WTC11 (cell line): ENCODE results near the gene APOBEC3C. TPM values are rescaled to one million over a fixed set of nuclear protein-coding genes. Genes with fewer than 3 reads are reported as not detected.

Experiments used
- ATAC-seq: fragments of 200-7000 bp; cut with Tn5 transposase; 2 replicates; pipeline ENCODE4 v1.10.0; 2021; ENCODE audit warnings: mild to moderate bottlenecking, moderate library complexity
- CTCF ChIA-PET: fragments of 300-600 bp; sonication (Branson Sonifier 250); formaldehyde crosslinking; loops from one replicate; lab custom pipeline; 2021; ENCODE audit warnings: antibody characterized with exemption; lab: Charles Lee
- POLR2A ChIA-PET: fragments of 350-600 bp; sonication (Branson Sonifier 250); formaldehyde crosslinking; loops from one replicate; lab custom pipeline; 2021; ENCODE audit warnings: antibody characterized with exemption; lab: Charles Lee
- DNase-seq: peaks from one replicate; pipeline ENCODE4 v3.0.0; 2021; ENCODE audit warnings: low spot score
- H3K27ac Mint-ChIP-seq: 2 replicates; pipeline ENCODE4 v1.8.0; 2021; ENCODE audit warnings: mixed read lengths
- H3K27me3 Mint-ChIP-seq: 2 replicates; pipeline ENCODE4 v1.8.0; 2021; ENCODE audit warnings: low read depth, mild to moderate bottlenecking, moderate library complexity, mixed read lengths
- H3K36me3 Mint-ChIP-seq: 2 replicates; pipeline ENCODE4 v1.8.0; 2021; ENCODE audit warnings: mixed read lengths
- H3K4me1 Mint-ChIP-seq: 2 replicates; pipeline ENCODE4 v1.8.0; 2022; ENCODE audit warnings: mixed read lengths
- H3K4me3 Mint-ChIP-seq: 2 replicates; pipeline ENCODE4 v1.8.0; 2021; ENCODE audit warnings: mild to moderate bottlenecking, moderate library complexity, mixed read lengths
- H3K9me3 Mint-ChIP-seq: 2 replicates; pipeline ENCODE4 v1.8.0; 2021; ENCODE audit warnings: mixed read lengths
- OVOL2 ChIP-seq: fragments of 250-450 bp; sonication (Bioruptor Pico); IDR thresholded peaks from 2 replicates; pipeline ENCODE4 v1.9.0; 2021; ENCODE audit warnings: mild to moderate bottlenecking, borderline replicate concordance
- SMAD4 ChIP-seq: sonication (generic); formaldehyde crosslinking; IDR thresholded peaks from 2 replicates; pipeline ENCODE4 v1.8.0; 2022; ENCODE audit warnings: mild to moderate bottlenecking, missing genetic modification reagents
- SOX15 ChIP-seq: fragments of 250-450 bp; sonication (Bioruptor Pico); IDR thresholded peaks from 2 replicates; pipeline ENCODE4 v1.9.0; 2021; ENCODE audit warnings: mild to moderate bottlenecking
- TEAD4 ChIP-seq: sonication (generic); formaldehyde crosslinking; IDR thresholded peaks from 2 replicates; pipeline ENCODE4 v1.8.0; 2022; ENCODE audit warnings: mild to moderate bottlenecking, missing genetic modification reagents
- ZNF219 ChIP-seq: sonication (generic); formaldehyde crosslinking; IDR thresholded peaks from 2 replicates; pipeline ENCODE4 v1.8.0; 2023; ENCODE audit warnings: missing genetic modification reagents, mild to moderate bottlenecking, borderline replicate concordance
- ZNF232 ChIP-seq: sonication (generic); formaldehyde crosslinking; IDR thresholded peaks from 2 replicates; pipeline ENCODE4 v1.8.0; 2022; ENCODE audit warnings: mild to moderate bottlenecking, missing genetic modification reagents
- ZNF263 ChIP-seq: sonication (generic); formaldehyde crosslinking; IDR thresholded peaks from 2 replicates; pipeline ENCODE4 v1.8.1; 2022; ENCODE audit warnings: low read depth, mild to moderate bottlenecking, moderate library complexity, missing genetic modification reagents
- total RNA-seq: library from RNA; stranded (reverse); gene quantifications from 3 replicates; pipeline ENCODE4 v1.2.3, GENCODE V29; 2021
- TF ChIP-seq, protein P1 (sequence below): sonication (generic); formaldehyde crosslinking; IDR thresholded peaks from 2 replicates; pipeline ENCODE4 v1.8.0; 2022; ENCODE audit warnings: mild to moderate bottlenecking, missing genetic modification reagents
- TF ChIP-seq, protein P2 (sequence below): sonication (generic); formaldehyde crosslinking; IDR thresholded peaks from 2 replicates; pipeline ENCODE4 v1.8.0; 2023; ENCODE audit warnings: missing genetic modification reagents, mild to moderate bottlenecking, borderline replicate concordance
- TF ChIP-seq, protein P3 (sequence below): sonication (generic); formaldehyde crosslinking; IDR thresholded peaks from 2 replicates; pipeline ENCODE4 v1.8.1; 2022; ENCODE audit warnings: mild to moderate bottlenecking, missing genetic modification reagents, moderate library complexity, borderline replicate concordance
- TF ChIP-seq, protein P4 (sequence below): sonication (generic); formaldehyde crosslinking; IDR thresholded peaks from 2 replicates; pipeline ENCODE4 v1.8.1; 2022; ENCODE audit warnings: mild to moderate bottlenecking, moderate library complexity, missing genetic modification reagents
- TF ChIP-seq, protein P5 (sequence below): sonication (generic); formaldehyde crosslinking; IDR thresholded peaks from 2 replicates; pipeline ENCODE4 v1.8.0; 2022; ENCODE audit warnings: mild to moderate bottlenecking, missing genetic modification reagents
- TF ChIP-seq, protein P6 (sequence below): sonication (generic); formaldehyde crosslinking; IDR thresholded peaks from 2 replicates; pipeline ENCODE4 v1.8.1; 2023; ENCODE audit warnings: mild to moderate bottlenecking, missing genetic modification reagents, moderate library complexity
- TF ChIP-seq, protein P7 (sequence below): fragments of 250-450 bp; sonication (Bioruptor Pico); IDR thresholded peaks from 2 replicates; pipeline ENCODE4 v1.9.0; 2021; ENCODE audit warnings: mild to moderate bottlenecking
- TF ChIP-seq, protein P8 (sequence below): fragments of 200-600 bp; IDR thresholded peaks from 2 replicates; pipeline ENCODE4 v1.8.0; 2022; ENCODE audit warnings: antibody characterized with exemption
- TF ChIP-seq, protein P9 (sequence below): sonication (generic); formaldehyde crosslinking; IDR thresholded peaks from 2 replicates; pipeline ENCODE4 v1.8.1; 2022; ENCODE audit warnings: low read depth, mild to moderate bottlenecking, moderate library complexity, missing genetic modification reagents, borderline replicate concordance
- TF ChIP-seq, protein P10 (sequence below): sonication (generic); formaldehyde crosslinking; IDR thresholded peaks from 2 replicates; pipeline ENCODE4 v1.8.0; 2022; ENCODE audit warnings: mild to moderate bottlenecking, missing genetic modification reagents

Gene APOBEC3C
- total RNA-seq, 1 experiment from 2014 or later, result 33.4 TPM

DNA sequence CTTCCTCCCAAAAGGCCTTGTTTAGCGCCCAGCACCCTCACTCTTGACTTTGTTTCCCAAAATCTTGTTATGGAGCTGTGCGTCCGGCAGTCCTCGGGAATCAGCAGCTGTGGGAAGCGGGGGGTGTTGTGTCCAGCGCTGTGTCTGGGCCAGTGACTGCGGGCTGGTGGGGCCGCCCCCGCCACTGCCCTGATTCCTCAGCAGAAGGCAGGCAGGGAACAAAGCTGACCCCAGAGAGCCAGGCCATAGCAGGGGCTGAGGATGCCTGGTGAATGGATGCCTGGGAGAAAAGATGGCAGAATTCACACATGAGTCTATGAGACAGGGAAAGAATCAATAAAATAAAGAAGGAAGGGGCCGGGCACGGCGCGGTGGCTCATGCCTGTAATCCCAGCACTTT is 2.5 kb downstream of the APOBEC3C start (continued):
- TF ChIP-seq, protein P1, sequence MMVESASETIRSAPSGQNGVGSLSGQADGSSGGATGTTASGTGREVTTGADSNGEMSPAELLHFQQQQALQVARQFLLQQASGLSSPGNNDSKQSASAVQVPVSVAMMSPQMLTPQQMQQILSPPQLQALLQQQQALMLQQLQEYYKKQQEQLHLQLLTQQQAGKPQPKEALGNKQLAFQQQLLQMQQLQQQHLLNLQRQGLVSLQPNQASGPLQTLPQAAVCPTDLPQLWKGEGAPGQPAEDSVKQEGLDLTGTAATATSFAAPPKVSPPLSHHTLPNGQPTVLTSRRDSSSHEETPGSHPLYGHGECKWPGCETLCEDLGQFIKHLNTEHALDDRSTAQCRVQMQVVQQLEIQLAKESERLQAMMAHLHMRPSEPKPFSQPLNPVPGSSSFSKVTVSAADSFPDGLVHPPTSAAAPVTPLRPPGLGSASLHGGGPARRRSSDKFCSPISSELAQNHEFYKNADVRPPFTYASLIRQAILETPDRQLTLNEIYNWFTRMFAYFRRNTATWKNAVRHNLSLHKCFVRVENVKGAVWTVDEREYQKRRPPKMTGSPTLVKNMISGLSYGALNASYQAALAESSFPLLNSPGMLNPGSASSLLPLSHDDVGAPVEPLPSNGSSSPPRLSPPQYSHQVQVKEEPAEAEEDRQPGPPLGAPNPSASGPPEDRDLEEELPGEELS (CRISPR knock-in tag), result no peak
- no peak for TF ChIP-seq OVOL2 (CRISPR knock-in tag)
- TF ChIP-seq ZNF219 (CRISPR knock-in tag), result no peak
- TF ChIP-seq, protein P2, sequence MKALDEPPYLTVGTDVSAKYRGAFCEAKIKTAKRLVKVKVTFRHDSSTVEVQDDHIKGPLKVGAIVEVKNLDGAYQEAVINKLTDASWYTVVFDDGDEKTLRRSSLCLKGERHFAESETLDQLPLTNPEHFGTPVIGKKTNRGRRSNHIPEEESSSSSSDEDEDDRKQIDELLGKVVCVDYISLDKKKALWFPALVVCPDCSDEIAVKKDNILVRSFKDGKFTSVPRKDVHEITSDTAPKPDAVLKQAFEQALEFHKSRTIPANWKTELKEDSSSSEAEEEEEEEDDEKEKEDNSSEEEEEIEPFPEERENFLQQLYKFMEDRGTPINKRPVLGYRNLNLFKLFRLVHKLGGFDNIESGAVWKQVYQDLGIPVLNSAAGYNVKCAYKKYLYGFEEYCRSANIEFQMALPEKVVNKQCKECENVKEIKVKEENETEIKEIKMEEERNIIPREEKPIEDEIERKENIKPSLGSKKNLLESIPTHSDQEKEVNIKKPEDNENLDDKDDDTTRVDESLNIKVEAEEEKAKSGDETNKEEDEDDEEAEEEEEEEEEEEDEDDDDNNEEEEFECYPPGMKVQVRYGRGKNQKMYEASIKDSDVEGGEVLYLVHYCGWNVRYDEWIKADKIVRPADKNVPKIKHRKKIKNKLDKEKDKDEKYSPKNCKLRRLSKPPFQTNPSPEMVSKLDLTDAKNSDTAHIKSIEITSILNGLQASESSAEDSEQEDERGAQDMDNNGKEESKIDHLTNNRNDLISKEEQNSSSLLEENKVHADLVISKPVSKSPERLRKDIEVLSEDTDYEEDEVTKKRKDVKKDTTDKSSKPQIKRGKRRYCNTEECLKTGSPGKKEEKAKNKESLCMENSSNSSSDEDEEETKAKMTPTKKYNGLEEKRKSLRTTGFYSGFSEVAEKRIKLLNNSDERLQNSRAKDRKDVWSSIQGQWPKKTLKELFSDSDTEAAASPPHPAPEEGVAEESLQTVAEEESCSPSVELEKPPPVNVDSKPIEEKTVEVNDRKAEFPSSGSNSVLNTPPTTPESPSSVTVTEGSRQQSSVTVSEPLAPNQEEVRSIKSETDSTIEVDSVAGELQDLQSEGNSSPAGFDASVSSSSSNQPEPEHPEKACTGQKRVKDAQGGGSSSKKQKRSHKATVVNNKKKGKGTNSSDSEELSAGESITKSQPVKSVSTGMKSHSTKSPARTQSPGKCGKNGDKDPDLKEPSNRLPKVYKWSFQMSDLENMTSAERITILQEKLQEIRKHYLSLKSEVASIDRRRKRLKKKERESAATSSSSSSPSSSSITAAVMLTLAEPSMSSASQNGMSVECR (CRISPR knock-in tag), result no peak
- TF ChIP-seq, protein P3, sequence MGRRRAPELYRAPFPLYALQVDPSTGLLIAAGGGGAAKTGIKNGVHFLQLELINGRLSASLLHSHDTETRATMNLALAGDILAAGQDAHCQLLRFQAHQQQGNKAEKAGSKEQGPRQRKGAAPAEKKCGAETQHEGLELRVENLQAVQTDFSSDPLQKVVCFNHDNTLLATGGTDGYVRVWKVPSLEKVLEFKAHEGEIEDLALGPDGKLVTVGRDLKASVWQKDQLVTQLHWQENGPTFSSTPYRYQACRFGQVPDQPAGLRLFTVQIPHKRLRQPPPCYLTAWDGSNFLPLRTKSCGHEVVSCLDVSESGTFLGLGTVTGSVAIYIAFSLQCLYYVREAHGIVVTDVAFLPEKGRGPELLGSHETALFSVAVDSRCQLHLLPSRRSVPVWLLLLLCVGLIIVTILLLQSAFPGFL (CRISPR knock-in tag), result no peak
- TF ChIP-seq ZNF232 (CRISPR knock-in tag), result no peak
- no peak for TF ChIP-seq SMAD4
- TF ChIP-seq, protein P4, sequence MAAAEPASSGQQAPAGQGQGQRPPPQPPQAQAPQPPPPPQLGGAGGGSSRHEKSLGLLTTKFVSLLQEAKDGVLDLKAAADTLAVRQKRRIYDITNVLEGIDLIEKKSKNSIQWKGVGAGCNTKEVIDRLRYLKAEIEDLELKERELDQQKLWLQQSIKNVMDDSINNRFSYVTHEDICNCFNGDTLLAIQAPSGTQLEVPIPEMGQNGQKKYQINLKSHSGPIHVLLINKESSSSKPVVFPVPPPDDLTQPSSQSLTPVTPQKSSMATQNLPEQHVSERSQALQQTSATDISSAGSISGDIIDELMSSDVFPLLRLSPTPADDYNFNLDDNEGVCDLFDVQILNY, result no peak
- TF ChIP-seq TEAD4 (CRISPR knock-in tag), result no peak
- TF ChIP-seq, protein P5, sequence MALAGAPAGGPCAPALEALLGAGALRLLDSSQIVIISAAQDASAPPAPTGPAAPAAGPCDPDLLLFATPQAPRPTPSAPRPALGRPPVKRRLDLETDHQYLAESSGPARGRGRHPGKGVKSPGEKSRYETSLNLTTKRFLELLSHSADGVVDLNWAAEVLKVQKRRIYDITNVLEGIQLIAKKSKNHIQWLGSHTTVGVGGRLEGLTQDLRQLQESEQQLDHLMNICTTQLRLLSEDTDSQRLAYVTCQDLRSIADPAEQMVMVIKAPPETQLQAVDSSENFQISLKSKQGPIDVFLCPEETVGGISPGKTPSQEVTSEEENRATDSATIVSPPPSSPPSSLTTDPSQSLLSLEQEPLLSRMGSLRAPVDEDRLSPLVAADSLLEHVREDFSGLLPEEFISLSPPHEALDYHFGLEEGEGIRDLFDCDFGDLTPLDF (CRISPR knock-in tag), result no peak

DNA sequence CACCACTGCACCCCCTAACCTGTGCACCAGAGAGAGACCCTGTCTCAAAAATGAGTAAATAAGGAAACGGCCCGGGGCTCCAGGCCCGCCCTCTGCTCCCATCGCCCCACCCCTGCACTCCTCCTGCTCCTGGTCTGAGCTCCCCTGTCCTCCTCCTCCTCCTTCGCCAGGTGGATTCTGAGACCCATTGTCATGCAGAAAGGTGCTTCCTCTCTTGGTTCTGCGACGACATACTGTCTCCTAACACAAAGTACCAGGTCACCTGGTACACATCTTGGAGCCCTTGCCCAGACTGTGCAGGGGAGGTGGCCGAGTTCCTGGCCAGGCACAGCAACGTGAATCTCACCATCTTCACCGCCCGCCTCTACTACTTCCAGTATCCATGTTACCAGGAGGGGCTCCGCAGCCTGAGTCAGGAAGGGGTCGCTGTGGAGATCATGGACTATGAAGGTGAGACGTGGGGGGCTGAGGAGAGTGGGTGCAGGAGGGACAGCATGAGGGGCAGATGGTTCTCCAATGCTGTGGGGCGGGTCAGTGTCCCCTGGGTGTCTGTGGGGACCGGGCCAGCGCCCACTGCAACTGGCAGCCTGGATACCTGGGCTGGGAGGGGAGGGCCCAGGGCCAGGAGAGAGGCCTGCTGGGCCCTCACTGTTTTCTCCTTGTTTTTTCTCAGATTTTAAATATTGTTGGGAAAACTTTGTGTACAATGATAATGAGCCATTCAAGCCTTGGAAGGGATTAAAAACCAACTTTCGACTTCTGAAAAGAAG is 3.7 kb downstream of the APOBEC3C start:
- Mint-ChIP-seq H3K4me1 (peaks cover 79% of the 10 kb centered on the region), H3K27ac (peak overlapping the region; percentile 96), H3K4me3 (peak overlapping the region; percentile 81), H3K36me3 (0 out of 2 replicates have a peak, but pooled peaks cover 6% of the 10 kb centered on the region), H3K27me3 (no peaks in the 10 kb centered on the region), H3K9me3 (no peaks in the 10 kb centered on the region)
- CTCF ChIA-PET, result interaction anchor here (0.6 to 1.6 kb wide), 12 partner anchors 15 to 252 kb away, joined by 3 to 8 read pairs (median 4); partner anchors contain the start of gene APOBEC3B
- DNase-seq (peak; percentile 73), ATAC-seq (peak; percentile 43)
- POLR2A ChIA-PET, result interaction anchor here (0.7 kb wide), 1 partner anchor 11 kb away, joined by 3 read pairs; no protein-coding TSS in a partner anchor
- peak; percentile 85 for TF ChIP-seq ZNF263 (CRISPR knock-in tag)
- TF ChIP-seq, protein P6, sequence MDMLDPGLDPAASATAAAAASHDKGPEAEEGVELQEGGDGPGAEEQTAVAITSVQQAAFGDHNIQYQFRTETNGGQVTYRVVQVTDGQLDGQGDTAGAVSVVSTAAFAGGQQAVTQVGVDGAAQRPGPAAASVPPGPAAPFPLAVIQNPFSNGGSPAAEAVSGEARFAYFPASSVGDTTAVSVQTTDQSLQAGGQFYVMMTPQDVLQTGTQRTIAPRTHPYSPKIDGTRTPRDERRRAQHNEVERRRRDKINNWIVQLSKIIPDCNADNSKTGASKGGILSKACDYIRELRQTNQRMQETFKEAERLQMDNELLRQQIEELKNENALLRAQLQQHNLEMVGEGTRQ, result peak; percentile 72
- TF ChIP-seq, protein P7, sequence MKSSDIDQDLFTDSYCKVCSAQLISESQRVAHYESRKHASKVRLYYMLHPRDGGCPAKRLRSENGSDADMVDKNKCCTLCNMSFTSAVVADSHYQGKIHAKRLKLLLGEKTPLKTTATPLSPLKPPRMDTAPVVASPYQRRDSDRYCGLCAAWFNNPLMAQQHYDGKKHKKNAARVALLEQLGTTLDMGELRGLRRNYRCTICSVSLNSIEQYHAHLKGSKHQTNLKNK, result no peak
- TF ChIP-seq, protein P8, sequence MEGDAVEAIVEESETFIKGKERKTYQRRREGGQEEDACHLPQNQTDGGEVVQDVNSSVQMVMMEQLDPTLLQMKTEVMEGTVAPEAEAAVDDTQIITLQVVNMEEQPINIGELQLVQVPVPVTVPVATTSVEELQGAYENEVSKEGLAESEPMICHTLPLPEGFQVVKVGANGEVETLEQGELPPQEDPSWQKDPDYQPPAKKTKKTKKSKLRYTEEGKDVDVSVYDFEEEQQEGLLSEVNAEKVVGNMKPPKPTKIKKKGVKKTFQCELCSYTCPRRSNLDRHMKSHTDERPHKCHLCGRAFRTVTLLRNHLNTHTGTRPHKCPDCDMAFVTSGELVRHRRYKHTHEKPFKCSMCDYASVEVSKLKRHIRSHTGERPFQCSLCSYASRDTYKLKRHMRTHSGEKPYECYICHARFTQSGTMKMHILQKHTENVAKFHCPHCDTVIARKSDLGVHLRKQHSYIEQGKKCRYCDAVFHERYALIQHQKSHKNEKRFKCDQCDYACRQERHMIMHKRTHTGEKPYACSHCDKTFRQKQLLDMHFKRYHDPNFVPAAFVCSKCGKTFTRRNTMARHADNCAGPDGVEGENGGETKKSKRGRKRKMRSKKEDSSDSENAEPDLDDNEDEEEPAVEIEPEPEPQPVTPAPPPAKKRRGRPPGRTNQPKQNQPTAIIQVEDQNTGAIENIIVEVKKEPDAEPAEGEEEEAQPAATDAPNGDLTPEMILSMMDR, result no peak
- 0 out of 2 replicates have a peak, but pooled peaks have one; percentile 46 for TF ChIP-seq ZNF232 (CRISPR knock-in tag)
- TF ChIP-seq, protein P9, sequence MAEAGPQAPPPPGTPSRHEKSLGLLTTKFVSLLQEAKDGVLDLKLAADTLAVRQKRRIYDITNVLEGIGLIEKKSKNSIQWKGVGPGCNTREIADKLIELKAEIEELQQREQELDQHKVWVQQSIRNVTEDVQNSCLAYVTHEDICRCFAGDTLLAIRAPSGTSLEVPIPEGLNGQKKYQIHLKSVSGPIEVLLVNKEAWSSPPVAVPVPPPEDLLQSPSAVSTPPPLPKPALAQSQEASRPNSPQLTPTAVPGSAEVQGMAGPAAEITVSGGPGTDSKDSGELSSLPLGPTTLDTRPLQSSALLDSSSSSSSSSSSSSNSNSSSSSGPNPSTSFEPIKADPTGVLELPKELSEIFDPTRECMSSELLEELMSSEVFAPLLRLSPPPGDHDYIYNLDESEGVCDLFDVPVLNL (CRISPR knock-in tag), result no peak
- TF ChIP-seq, protein P10, sequence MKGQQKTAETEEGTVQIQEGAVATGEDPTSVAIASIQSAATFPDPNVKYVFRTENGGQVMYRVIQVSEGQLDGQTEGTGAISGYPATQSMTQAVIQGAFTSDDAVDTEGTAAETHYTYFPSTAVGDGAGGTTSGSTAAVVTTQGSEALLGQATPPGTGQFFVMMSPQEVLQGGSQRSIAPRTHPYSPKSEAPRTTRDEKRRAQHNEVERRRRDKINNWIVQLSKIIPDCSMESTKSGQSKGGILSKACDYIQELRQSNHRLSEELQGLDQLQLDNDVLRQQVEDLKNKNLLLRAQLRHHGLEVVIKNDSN (CRISPR knock-in tag), result peak; percentile 74; the same call in 1 of the 2 replicates
- no peak for TF ChIP-seq SOX15 (CRISPR knock-in tag)
